Right cardiac atrium (tissue), 5 donors: ENCODE results near the gene TRIO. TPM values are rescaled to one million over a fixed set of nuclear protein-coding genes. Genes with fewer than 3 reads are reported as not detected.

Source experiments
- ATAC-seq, 2 donors: fragments of 200-7000 bp; cut with Tn5 transposase; one replicate each; pipeline versions ENCODE4 v1.8.0 to v1.9.1; 2020; ENCODE audit warnings: moderate library complexity in 2 of 2, mild to moderate bottlenecking in 1 of 2
- DNase-seq, 3 donors: peaks; one replicate each; pipeline ENCODE4 v3.0.0-alpha.2; 2020
- H3K27ac ChIP-seq: one replicate; pipeline ENCODE4 v1.5.1; 2013; ENCODE audit warnings: mild to moderate bottlenecking, low read length, control low read depth, moderate library complexity
- H3K27me3 ChIP-seq: one replicate; pipeline ENCODE4 v1.6.1; 2013; ENCODE audit not compliant: control insufficient read depth, insufficient read depth
- H3K4me1 ChIP-seq: one replicate; pipeline ENCODE4 v1.6.1; 2013; ENCODE audit warnings: low read length; ENCODE audit not compliant: control insufficient read depth, insufficient read depth
- H3K4me3 ChIP-seq: one replicate; pipeline ENCODE4 v1.5.1; 2013; ENCODE audit warnings: low read length, control low read depth
- H3K9me3 ChIP-seq: one replicate; pipeline ENCODE4 v1.6.1; 2013; ENCODE audit warnings: low read length; ENCODE audit not compliant: control insufficient read depth
- WGBS: extraction: QIAGEN DNeasy Blood & Tissue Kit; methylation state at CpG from one replicate; pipeline ENCODE4 v1.1.7; 2013; 5-methylcytosine and 5-hydroxymethylcytosine counted together
- intact Hi-C, 4 donors: fragments of 100-400 bp; cut with DNase I; formaldehyde crosslinking; loops; one replicate each; pipeline versions ENCODE4 v1.11.0 to v1.14.0; 2022 to 2023
- polyA plus RNA-seq: library from polyadenylated mRNA; stranded (reverse); fragments of 200-250 nt; gene quantifications from one replicate; pipeline ENCODE4 v1.2.3, GENCODE V29; 2013
- total RNA-seq, 4 donors: library from RNA; stranded (reverse); fragmentation: NEBNext Ultra II Directional; extraction: Animal tissue kit (Norgen Biotek cat#: 25700); gene quantifications; one replicate each; pipeline ENCODE4 v1.2.1, GENCODE V29; 2021
- donor health status: healthy with polysubstance abuse.
- donor health status: DM: no; HTN: yes; CAD: no.
- donor health status: DM: no; HTN: no; CAD: no.
- donor health status: DM: no; HTN: yes; CAD: no; lungs with severe emphysema.
- donor health status: DM: yes; HTN: yes; CAD: no.

TRIO gene
- total and polyA plus RNA-seq, 5 donors = 31.3 to 66.0 (median 54.1) TPM

DNA sequence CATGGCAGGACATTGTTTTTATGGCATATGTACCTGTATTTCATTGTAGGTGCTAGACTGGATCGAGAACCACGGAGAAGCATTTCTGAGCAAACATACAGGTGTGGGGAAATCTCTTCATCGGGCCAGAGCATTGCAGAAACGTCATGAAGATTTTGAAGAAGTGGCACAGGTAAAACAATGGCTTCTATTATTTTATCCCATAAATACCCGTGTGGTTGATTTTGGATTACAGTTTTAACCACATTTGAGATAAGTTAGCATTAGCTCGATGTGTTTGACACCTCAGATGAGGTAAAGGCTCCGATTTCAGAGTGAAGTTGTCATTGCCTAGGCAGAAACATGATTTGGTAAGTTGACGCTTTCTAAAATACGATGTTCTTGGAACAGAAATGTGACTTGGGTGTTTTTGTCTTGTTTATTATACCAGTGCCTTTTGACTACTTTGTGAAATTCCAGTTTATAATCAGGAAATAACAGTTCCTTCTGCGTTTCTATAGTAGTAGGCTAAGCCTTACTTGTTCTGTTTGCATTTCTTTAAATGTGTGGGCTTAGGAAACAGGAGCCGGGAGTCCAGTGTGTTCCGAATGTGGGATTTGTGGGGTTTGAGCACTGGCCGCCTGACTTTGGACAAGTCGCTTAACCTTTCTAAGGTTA, 187.7 kb downstream of the TRIO start:
- 86% methylated on average over 14 of the region's 14 CpGs for WGBS
- Histone ChIP-seq H3K4me1 (no peaks in the 10 kb centered on the region), H3K4me3 (no peak overlapping the region), H3K9me3 (peaks cover 9% of the 10 kb centered on the region), H3K27me3 (no peaks in the 10 kb centered on the region), H3K27ac (no peak overlapping the region)
- no peak for DNase-seq
- intact Hi-C loops = no loop called here
- ATAC-seq = no peak

DNA sequence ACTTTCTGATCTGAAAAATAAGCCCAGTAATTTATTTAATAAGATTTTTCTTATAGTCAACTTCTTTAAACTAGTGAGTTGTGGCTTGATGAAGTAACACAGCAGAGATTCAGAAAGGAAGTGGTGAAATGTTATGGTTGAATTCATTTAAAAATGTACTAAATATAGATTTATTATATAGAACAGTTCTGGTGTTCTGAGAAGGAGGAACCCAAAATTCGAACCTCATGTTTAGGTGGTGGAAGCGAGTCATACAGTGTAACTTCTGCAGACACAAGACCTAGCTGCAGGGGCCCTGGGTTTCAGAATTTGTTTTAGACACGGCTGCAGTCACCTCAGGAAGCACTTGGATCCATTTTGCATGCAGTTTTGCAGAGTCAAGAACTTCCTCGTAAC, 188.2 kb downstream of the TRIO start:
- peaks cover 9% of the 10 kb centered on the region for H3K9me3 ChIP-seq
- H3K27ac ChIP-seq = no peak overlapping the region
- DNase-seq (no peak), ATAC-seq (no peak)
- WGBS = 79% methylated on average over 4 of the region's 4 CpGs
- H3K4me1 ChIP-seq = no peaks in the 10 kb centered on the region
- intact Hi-C loops = no loop called here
- H3K4me3 ChIP-seq = no peak overlapping the region
- H3K27me3 ChIP-seq = no peaks in the 10 kb centered on the region

DNA sequence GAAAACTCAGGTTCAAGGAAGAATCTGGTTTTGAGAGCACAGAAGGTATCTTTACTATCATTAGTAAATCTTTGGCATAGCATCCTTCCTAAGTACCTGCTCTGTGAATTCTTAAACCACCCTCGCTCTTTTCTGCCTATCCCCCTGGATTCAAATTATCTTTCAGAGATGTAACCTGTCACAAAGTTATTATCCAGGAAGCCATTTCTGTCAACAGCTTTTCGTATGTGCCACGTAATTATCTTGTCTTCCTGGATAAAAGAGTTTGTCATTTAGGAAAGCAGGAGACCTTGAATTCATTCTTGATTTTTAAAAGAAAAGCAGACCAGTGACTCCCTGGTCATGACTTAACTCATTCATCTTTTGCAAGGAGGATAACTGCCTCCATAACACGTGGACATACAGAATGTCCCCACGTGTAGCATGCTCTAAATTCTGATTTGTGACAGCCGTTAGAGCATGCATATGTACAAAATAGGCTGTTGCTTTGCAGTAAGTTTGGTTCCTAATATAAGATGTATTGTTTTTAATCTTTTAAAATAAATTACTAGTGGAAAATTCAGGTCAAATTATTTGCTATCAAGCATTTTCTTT, 189.0 kb downstream of the TRIO start:
- H3K9me3 ChIP-seq = peaks cover 9% of the 10 kb centered on the region
- H3K27me3 ChIP-seq = no peaks in the 10 kb centered on the region
- no peak overlapping the region for H3K27ac ChIP-seq
- H3K4me3 ChIP-seq = no peak overlapping the region
- no peak for ATAC-seq
- WGBS = 76% methylated on average over 6 of the region's 6 CpGs
- intact Hi-C loops = no loop called here
- no peaks in the 10 kb centered on the region for H3K4me1 ChIP-seq
- no peak for DNase-seq

DNA sequence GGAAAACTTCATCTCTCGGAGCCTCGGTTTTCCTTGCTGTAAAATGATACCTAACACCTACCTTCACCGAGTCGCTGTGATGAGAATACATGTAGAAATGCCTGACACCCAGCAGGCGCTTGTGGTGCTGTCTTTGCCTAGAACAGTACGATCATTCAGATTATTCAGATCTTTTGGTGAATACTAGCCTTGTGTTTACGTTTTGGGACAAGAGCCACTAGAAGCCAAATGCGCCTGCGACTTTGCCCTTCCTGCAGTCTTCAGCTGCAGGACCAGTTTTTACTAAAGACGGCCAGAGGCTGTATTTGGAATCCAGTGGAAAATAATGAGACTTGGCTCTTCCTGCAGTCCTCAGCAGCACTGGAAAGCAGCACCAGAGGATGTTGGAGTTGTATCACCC, 189.6 kb downstream of the TRIO start:
- no peak for DNase-seq
- H3K27me3 ChIP-seq = no peaks in the 10 kb centered on the region
- intact Hi-C loops = no loop called here
- H3K9me3 ChIP-seq = peaks cover 11% of the 10 kb centered on the region
- H3K4me1 ChIP-seq = no peaks in the 10 kb centered on the region
- H3K27ac ChIP-seq = no peak overlapping the region
- 86% methylated on average over 10 of the region's 10 CpGs for WGBS
- ATAC-seq = no peak
- no peak overlapping the region for H3K4me3 ChIP-seq

DNA sequence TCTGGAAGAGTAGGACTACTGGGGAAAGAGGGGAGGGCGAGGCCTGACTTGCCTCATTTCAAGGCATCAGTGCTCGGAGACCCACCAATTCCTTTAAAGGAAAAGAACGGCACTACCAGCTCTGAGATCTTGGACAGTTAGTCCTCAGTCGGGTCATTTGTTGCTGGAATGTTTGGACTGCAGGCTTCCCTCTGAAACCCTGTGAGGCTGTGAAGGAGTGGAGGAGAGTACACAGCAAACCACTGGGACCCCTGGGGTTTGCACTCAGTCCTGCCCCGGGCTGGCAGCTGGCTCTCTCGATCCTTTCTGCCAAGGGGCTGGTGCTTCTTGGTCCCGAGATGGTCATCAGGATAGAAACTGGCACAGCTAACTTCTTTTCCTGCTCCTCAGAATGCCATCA, 194.5 kb downstream of the TRIO start:
- H3K4me3 ChIP-seq = no peak overlapping the region
- intact Hi-C loops = no loop called here
- no peak for DNase-seq
- H3K4me1 ChIP-seq = no peaks in the 10 kb centered on the region
- H3K27ac ChIP-seq = no peak overlapping the region
- 89% methylated on average over 7 of the region's 7 CpGs for WGBS
- no peak for ATAC-seq
- peaks cover 7% of the 10 kb centered on the region for H3K9me3 ChIP-seq
- H3K27me3 ChIP-seq = no peaks in the 10 kb centered on the region

DNA sequence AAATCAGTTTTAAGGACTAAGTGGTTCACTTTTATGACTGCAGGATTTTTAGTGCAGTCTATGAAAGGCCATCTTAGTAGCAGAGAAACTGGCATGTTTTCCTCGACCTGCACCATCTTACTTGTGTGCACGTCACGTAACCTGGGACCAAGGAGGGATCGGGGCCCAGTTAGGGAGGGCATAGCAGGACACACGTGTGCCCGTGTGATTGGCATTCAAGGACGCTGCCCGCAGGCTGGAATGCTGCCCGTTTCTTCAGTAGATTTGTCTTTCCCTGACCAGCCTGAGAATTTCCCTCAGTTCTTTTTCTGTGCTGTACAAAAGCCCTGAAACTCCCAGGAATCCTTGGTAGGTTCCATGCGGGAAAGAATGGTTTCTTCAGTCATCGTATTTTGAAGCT, 196.3 kb downstream of the TRIO start:
- no peak for ATAC-seq
- H3K27ac ChIP-seq = no peak overlapping the region
- intact Hi-C loops = no loop called here
- H3K9me3 ChIP-seq = peaks cover 4% of the 10 kb centered on the region
- DNase-seq = no peak
- no peaks in the 10 kb centered on the region for H3K4me1 ChIP-seq
- H3K27me3 ChIP-seq = no peaks in the 10 kb centered on the region
- WGBS = 92% methylated on average over 11 of the region's 11 CpGs
- H3K4me3 ChIP-seq = no peak overlapping the region

DNA sequence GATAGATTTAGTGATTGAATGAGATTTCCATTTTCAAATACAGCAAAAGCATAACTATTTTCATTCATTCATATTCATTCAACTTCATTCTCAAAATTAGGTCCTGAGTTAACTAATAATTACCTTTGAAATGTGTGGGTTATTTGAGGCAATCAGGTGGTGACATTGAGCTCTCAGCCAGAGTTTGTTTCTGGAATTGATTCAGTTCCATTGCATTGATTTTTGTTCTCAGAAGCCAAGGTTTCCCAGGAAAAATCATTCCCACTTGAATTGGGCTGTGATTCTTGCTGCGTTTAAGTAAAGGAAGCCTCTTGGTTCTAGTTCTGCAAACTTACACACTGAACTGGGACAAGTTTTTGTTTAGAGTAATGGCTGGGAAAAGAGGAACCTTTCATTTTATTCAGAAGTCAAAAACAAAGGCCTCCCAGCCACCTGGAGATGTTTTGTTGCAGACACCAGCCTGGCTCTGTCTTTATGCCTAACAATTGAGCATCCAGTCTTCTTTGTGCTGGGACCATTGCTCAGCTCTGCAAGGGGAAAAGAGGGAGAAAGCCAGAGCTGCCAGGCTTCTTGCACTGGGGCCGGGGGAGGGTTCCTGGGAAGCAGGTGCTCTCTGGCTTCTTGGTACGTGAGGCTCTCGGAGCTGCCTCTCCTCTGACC, 198.6 kb downstream of the TRIO start:
- Histone ChIP-seq H3K4me3 (no peak overlapping the region), H3K27ac (peak overlapping the region; percentile 13), H3K27me3 (no peaks in the 10 kb centered on the region), H3K4me1 (no peaks in the 10 kb centered on the region), H3K9me3 (peaks cover 4% of the 10 kb centered on the region)
- WGBS = 65% methylated on average over 4 of the region's 4 CpGs
- intact Hi-C loops = no loop called here
- no peak for DNase-seq
- ATAC-seq = no peak

DNA sequence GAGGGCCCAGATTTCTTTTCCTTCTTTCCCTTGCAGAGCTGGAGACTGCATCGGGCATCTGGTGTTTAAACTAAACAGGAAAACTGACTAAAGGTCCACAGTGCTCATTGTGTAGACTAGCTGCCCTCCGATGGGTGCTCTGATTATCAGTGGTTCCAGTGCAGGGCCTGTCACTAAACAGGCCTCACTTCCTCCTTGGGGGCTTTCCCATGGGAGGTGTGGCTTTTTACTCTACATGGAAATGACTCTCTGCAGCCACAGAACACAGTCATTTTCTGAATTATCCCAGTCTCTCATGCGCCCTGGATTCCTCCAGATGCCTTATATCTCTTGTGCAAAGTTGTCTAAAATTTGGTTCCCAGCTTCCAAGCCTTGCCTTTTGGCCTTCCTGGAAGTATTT, 199.2 kb downstream of the TRIO start:
- H3K27ac ChIP-seq = no peak overlapping the region
- DNase-seq (no peak), ATAC-seq (peak; percentile 67 to 74)
- intact Hi-C loops = no loop called here
- H3K27me3 ChIP-seq = no peaks in the 10 kb centered on the region
- no peak overlapping the region for H3K4me3 ChIP-seq
- 47% methylated on average over 3 of the region's 3 CpGs for WGBS
- no peaks in the 10 kb centered on the region for H3K4me1 ChIP-seq
- peaks cover 4% of the 10 kb centered on the region for H3K9me3 ChIP-seq

DNA sequence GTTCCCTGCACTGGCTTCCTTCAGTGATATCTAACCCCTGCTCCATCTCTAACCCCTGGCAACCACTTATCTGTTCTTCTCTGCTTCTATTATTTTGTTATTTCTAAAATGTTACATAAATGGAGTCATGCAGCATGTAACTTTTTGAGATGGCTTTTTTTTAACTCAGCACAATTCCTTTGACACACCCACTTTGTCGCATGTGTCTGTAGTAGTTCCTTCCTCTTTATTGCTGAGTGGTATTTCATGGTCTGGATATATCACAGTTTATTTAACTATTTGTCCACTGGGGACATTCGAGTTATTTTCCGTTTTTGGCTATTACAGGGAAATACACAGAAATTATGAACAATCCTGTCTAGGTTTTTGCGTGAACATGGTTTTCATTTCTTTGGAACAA, 200.2 kb downstream of the TRIO start:
- H3K27ac ChIP-seq = no peak overlapping the region
- 85% methylated on average over 4 of the region's 4 CpGs for WGBS
- DNase-seq = no peak
- ATAC-seq = peak in 1 of 2 donors; percentile 25
- intact Hi-C loops = no loop called here
- no peak overlapping the region for H3K4me3 ChIP-seq
- H3K27me3 ChIP-seq = no peaks in the 10 kb centered on the region
- no peaks in the 10 kb centered on the region for H3K9me3 ChIP-seq
- H3K4me1 ChIP-seq = no peaks in the 10 kb centered on the region

DNA sequence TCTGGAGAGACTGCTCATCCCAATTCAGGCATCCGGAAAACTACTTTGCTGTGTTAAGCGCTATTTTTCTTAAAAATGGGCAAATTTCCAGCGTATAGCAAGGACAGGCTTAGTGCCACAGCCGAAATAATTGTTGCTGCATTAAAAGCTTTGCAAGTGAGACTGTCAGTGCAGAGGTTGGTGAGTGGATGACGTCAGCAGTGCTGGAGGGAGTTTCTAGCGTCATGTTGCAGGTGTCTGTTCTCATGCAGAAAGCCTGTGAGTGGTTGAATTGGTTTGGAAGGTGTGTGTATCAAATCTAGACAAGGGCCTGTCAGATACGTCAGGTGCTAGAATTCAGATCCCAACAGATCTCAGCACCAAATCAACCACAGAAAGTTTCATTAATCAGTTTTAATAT, 204.4 kb downstream of the TRIO start:
- no peak for DNase-seq
- Histone ChIP-seq H3K27me3 (no peaks in the 10 kb centered on the region), H3K4me1 (no peaks in the 10 kb centered on the region), H3K4me3 (no peak overlapping the region), H3K9me3 (peaks cover 2% of the 10 kb centered on the region), H3K27ac (no peak overlapping the region)
- ATAC-seq = no peak
- WGBS = 83% methylated on average over 7 of the region's 7 CpGs
- intact Hi-C loops = no loop called here

DNA sequence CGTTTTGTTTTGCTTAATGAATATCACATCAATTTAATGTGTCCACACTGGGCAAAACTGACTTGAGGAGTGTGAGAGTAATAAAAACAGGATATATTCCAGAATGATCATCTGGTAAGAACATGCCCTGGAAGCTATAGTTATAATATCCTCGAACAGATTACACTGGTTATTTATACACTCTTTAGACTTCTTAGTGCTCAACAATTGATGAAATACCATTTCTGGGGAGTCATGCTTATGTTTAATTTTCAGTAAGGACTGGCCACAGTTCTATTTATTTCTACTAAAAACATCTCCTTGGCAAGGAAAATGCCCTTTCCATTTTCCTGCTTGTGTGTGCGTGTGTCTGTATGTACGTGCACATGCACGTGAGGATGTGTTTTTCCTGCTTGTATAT, 205.0 kb downstream of the TRIO start:
- Histone ChIP-seq H3K27ac (no peak overlapping the region), H3K4me1 (no peaks in the 10 kb centered on the region), H3K9me3 (peaks cover 2% of the 10 kb centered on the region), H3K27me3 (no peaks in the 10 kb centered on the region), H3K4me3 (no peak overlapping the region)
- intact Hi-C loops = no loop called here
- WGBS = 83% methylated on average over 5 of the region's 5 CpGs
- ATAC-seq (no peak), DNase-seq (no peak)
